ENCODE results near the gene MEPCE. TPM values are rescaled to one million over a fixed set of nuclear protein-coding genes. Genes with fewer than 3 reads are reported as not detected.
A peak's percentile ranks its signal among the peaks of the same experiment; 100 is the strongest.
"Not testable (repeated sequence)": the region's sequence is repeated elsewhere in the genome, so short reads cannot be mapped to it uniquely, and the experiment has no call there.

Gene MEPCE
- total RNA-seq, 1 donor from 2014 or later: 38.3 TPM

DNA sequence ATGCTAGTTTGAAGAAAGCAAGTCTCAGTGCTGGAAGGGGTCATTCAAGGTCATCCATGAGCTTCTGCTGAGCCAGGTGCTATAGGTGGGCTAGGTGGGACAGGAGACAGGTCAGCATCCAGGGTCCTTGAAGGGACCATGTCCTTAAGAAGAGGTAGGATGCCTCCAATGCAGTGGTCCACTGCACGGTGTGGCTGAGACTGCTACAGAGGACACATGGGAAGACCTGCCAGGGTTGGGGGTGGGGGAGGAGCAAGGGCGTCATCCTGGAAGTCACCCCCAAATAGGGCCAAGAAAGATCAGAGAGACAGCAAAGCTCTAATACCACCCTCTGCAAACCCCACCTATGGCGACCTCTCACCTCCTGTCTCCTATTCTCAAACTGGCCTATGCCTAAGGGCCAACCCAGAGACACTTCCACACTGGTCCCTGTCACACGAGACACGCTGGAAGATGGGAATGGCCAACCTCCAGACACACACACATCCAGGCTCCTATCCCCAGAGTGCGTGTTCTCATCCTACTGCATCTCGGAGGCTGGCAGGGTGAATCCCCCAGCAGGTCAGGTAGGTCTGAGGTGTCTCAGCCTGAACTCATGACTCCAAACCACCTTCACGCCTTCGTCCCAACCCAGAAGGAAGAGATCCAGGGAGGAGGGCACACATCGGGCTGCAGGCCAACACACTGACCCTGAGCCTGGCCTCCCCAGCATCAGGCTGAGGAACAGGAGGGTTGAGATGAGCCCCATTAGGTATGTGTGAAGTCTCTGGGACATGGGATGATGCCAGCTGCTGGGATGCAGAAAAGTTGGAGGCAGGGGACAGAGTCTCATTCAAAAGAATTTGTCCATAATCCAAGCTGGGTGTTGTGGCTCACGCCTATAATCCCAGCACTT, 12.3 kb downstream of the MEPCE start:
- no peak overlapping the region for H3K27ac ChIP-seq
- no peaks in the 10 kb centered on the region for H3K9me3 ChIP-seq
- H3K36me3 ChIP-seq: no peaks in the 10 kb centered on the region
- no peak overlapping the region for H3K4me3 ChIP-seq
- peaks cover 8% of the 10 kb centered on the region for H3K4me1 ChIP-seq
- no peak for DNase-seq (ENCODE audit: extremely low spot score in 2 of 2)
- intact Hi-C loops (cut with DNase I): no loop called here
- H3K27me3 ChIP-seq: no peaks in the 10 kb centered on the region
- TF ChIP-seq, protein P1, sequence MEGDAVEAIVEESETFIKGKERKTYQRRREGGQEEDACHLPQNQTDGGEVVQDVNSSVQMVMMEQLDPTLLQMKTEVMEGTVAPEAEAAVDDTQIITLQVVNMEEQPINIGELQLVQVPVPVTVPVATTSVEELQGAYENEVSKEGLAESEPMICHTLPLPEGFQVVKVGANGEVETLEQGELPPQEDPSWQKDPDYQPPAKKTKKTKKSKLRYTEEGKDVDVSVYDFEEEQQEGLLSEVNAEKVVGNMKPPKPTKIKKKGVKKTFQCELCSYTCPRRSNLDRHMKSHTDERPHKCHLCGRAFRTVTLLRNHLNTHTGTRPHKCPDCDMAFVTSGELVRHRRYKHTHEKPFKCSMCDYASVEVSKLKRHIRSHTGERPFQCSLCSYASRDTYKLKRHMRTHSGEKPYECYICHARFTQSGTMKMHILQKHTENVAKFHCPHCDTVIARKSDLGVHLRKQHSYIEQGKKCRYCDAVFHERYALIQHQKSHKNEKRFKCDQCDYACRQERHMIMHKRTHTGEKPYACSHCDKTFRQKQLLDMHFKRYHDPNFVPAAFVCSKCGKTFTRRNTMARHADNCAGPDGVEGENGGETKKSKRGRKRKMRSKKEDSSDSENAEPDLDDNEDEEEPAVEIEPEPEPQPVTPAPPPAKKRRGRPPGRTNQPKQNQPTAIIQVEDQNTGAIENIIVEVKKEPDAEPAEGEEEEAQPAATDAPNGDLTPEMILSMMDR (IDR thresholded peaks at IDR 0.05): no peak
- TF ChIP-seq POLR2A (IDR thresholded peaks at IDR 0.05): no peak
- no peak for TF ChIP-seq POLR2AphosphoS5 (IDR thresholded peaks at IDR 0.05; ENCODE audit: insufficient read depth in 1 of 2, low read depth in 1 of 2)

DNA sequence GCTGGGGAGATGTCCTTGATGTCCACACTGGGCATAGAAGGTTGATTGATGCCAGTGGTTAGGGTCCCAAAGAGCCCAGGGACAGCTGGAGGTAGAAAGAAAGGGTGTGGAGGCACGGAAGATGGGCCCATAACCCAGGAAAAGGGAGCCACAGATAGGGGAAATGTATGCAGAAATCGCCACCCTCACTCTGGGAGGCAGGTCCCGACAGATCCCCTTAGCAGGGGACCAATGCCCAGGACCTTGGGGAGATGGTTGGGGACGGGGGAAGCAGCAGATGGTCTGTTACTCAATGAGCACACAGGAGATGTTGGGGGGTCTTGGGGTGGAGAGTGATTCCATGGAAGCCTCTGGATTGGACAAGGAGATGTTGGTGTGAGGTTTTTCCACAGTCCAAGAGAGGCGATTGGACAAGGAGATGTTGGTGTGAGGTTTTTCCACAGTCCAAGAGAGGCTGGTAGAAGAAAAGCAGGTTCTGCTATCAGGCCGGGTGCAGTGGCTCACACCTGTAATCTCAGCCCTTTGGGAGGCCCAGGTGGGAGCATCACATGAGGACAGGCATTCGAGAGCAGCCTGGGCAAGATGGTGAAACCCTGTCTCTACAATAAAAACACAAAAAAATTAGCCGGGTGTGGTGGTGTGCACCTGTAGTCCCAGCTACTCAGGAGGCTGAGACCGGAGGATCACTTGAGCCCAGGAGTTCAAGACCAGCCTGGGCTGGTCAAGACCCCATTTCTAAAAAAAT, 13.6 kb downstream of the MEPCE start:
- intact Hi-C loops (cut with DNase I): no loop called here
- DNase-seq (ENCODE audit: extremely low spot score in 2 of 2): no peak

DNA sequence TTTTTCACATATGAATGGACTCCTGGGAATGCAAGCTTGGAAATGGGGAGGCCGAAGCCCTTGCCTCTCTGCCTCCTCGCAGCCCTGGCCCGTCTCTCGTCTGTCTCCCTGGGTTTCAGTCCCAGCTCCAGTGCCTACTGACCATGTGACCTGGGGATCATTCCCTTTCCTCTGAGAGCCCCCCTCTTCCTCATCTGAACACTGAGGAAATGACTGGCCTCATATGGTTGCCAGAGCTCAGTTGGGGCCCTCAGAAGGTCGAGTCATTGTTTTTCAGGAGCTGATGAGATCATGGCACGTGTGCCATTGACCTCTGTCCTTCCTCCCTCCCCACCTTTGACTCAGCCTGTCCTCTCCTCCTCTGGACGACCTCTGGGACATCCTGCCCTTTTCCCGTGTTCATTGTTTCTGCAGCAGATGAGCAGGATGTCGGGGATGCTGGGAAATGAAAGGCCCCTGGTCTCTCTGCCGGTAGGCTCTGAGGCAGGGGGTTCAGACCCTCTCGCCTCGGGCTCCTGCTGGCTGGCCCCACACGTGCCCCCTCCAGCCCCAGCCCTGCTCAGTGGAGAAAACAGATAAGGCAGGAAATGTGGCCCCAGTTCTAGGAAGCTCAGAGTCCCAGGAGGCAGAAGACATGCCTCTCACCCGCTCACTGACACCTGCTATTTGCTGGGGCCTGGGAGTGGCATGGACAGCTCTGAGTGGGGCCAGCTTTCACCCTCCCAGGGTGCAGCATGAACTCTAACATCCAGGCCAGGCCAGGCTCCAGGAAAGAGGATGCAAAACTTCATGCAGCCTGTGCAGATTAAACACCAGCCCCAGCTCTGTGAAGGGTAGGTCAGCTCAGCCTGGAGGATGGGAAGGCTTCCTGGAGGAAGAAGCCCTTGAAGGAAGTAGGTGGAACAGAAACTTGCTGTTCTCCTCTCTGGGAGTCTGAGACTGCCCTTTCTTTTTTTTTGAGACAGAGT, 15.0 kb downstream of the MEPCE start:
- TF ChIP-seq, protein P1 (IDR thresholded peaks at IDR 0.05): no peak
- peak; percentile 28 to 62 for TF ChIP-seq POLR2AphosphoS5 (IDR thresholded peaks at IDR 0.05; ENCODE audit: insufficient read depth in 1 of 2, low read depth in 1 of 2)
- H3K27me3 ChIP-seq: no peaks in the 10 kb centered on the region
- no peak for DNase-seq (ENCODE audit: extremely low spot score in 2 of 2)
- H3K4me3 ChIP-seq: no peak overlapping the region
- no peaks in the 10 kb centered on the region for H3K36me3 ChIP-seq
- H3K9me3 ChIP-seq: no peaks in the 10 kb centered on the region
- intact Hi-C loops (cut with DNase I): no loop called here
- H3K27ac ChIP-seq: peak overlapping the region; percentile 38
- peaks cover 5% of the 10 kb centered on the region for H3K4me1 ChIP-seq

More for the DNA sequence above, 13.6 kb downstream of the MEPCE start:
- Histone ChIP-seq H3K27ac (peak overlapping the region; percentile 35), H3K27me3 (no peaks in the 10 kb centered on the region), H3K9me3 (no peaks in the 10 kb centered on the region), H3K4me1 (peaks cover 5% of the 10 kb centered on the region), H3K4me3 (no peak overlapping the region), H3K36me3 (no peaks in the 10 kb centered on the region)
- TF ChIP-seq POLR2AphosphoS5 (IDR thresholded peaks at IDR 0.05; ENCODE audit: insufficient read depth in 1 of 2, low read depth in 1 of 2) (no peak), POLR2A (IDR thresholded peaks at IDR 0.05) (no peak)
- TF ChIP-seq, protein P1 (IDR thresholded peaks at IDR 0.05): no peak

DNA sequence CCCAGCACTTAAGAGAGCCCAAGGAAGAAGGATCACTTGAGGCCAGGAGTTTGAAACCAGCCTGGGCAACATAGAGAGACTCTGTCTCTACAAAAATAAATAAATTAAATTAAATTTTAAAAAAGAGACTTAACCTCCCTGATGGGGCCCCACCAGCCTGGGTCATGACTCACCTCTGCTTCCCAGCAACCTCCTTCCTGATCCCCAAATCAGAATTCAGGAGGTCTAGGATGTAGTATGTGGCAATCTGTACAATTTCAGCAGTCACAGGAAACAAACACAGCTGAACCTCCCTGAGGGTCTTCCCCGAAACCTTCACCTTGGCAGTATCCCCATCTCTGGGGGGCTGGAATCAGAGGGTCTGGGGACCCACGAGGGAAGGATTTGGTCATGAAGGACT, 16.4 kb downstream of the MEPCE start:
- TF ChIP-seq, protein P1 (IDR thresholded peaks at IDR 0.05): no peak
- TF ChIP-seq POLR2AphosphoS5 (IDR thresholded peaks at IDR 0.05; ENCODE audit: insufficient read depth in 1 of 2, low read depth in 1 of 2): no peak
- no peak for TF ChIP-seq POLR2A (IDR thresholded peaks at IDR 0.05)
- no peaks in the 10 kb centered on the region for H3K27me3 ChIP-seq
- peak overlapping the region; percentile 38 for H3K27ac ChIP-seq
- H3K4me1 ChIP-seq: peaks cover 10% of the 10 kb centered on the region
- H3K36me3 ChIP-seq: no peaks in the 10 kb centered on the region
- no peak for DNase-seq (ENCODE audit: extremely low spot score in 2 of 2)
- intact Hi-C loops (cut with DNase I): no loop called here
- H3K4me3 ChIP-seq: no peak overlapping the region
- no peaks in the 10 kb centered on the region for H3K9me3 ChIP-seq

DNA sequence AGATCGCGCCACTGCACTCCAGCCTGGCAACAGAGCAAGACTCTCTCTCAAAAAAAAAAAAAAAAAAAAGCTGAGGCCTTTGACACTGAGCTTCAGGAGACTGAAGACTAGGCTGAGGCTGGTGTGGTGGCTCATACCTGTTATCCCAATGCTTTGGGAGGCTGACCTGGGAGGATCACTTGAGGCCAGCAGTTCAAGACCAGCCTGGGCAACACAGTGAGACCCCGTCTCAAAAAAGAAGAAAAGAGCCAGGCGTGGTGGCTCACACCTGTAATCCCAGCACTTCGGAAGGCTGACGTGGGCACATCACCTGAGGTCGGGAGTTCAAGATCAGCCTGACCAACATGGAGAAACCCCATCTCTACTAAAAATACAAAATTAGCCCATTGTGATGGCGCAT, 17.7 kb downstream of the MEPCE start:
- H3K27ac ChIP-seq; H3K36me3 ChIP-seq; H3K9me3 ChIP-seq; H3K4me3 ChIP-seq; H3K27me3 ChIP-seq; intact Hi-C loops (cut with DNase I); DNase-seq (ENCODE audit: extremely low spot score in 2 of 2); H3K4me1 ChIP-seq: not testable (repeated sequence)
